HepG2 (cell line): ENCODE measurements around the gene RERE. TPM values are rescaled to one million over a fixed set of nuclear protein-coding genes. Genes with fewer than 3 reads are reported as not detected.

Experiments
- FOXC1 ChIP-seq: sonication (generic); formaldehyde crosslinking; IDR thresholded peaks from 2 replicates; pipeline ENCODE4 v1.8.0; 2022; ENCODE audit warnings: mild to moderate bottlenecking, missing genetic modification reagents, borderline replicate concordance
- HNF4A ChIP-seq: sonication (generic); formaldehyde crosslinking; IDR thresholded peaks from 2 replicates; pipeline ENCODE4 v1.4.0; 2020; ENCODE audit warnings: missing genetic modification reagents
- HNF4G ChIP-seq, 2 experiments: sonication (generic) in 1 of 2; formaldehyde crosslinking in 1 of 2; IDR thresholded peaks; 2 replicates each; pipeline versions ENCODE4 v1.4.0 to v1.6.1; 2011 to 2020; ENCODE audit warnings: borderline replicate concordance in 2 of 2, low read depth in 2 of 2, mild to moderate bottlenecking in 2 of 2, low read length in 1 of 2, missing genetic modification reagents in 1 of 2, moderate library complexity in 1 of 2
- NAIF1 ChIP-seq: sonication (generic); formaldehyde crosslinking; IDR thresholded peaks from 2 replicates; pipeline ENCODE4 v1.5.0; 2020; ENCODE audit warnings: mild to moderate bottlenecking, missing genetic modification reagents, borderline replicate concordance
- SAP130 ChIP-seq: IDR thresholded peaks from 2 replicates; pipeline ENCODE4 v1.6.1; 2016; ENCODE audit warnings: low read depth
- SMYD3 ChIP-seq: sonication (generic); formaldehyde crosslinking; IDR thresholded peaks from 2 replicates; pipeline ENCODE4 v1.8.1; 2023; ENCODE audit warnings: mild to moderate bottlenecking, missing genetic modification reagents
- SRY ChIP-seq: sonication (generic); formaldehyde crosslinking; IDR thresholded peaks from 2 replicates; pipeline ENCODE4 v1.8.0; 2022; ENCODE audit warnings: mild to moderate bottlenecking, missing genetic modification reagents
- ZFYVE20 ChIP-seq: sonication (generic); formaldehyde crosslinking; IDR thresholded peaks from 2 replicates; pipeline ENCODE4 v1.8.0; 2023; ENCODE audit warnings: low read depth, mild to moderate bottlenecking, moderate library complexity, missing genetic modification reagents, borderline replicate concordance
- ZNF512B ChIP-seq: sonication (generic); formaldehyde crosslinking; IDR thresholded peaks from 2 replicates; pipeline ENCODE4 v1.5.1; 2020; ENCODE audit warnings: missing genetic modification reagents, mild to moderate bottlenecking, borderline replicate concordance
- ZNF574 ChIP-seq: sonication (generic); formaldehyde crosslinking; IDR thresholded peaks from 2 replicates; pipeline ENCODE4 v1.4.0; 2020; ENCODE audit warnings: missing genetic modification reagents
- ZNF629 ChIP-seq: sonication (generic); formaldehyde crosslinking; conservative IDR thresholded peaks from 2 replicates; pipeline ENCODE4 v1.5.0; 2020; ENCODE audit warnings: missing genetic modification reagents
- polyA plus RNA-seq, 8 experiments: library from polyadenylated mRNA; depleted of rRNA in 3 of 8; stranded (reverse) in 7 of 8; unstranded in 1 of 8; fragments of >200 nt; fragmentation: Illumina TruSeq in 4 of 8; extraction: Trizol in 4 of 8; gene quantifications; 2 replicates each; pipeline versions ENCODE4 v1.2.1 to v1.2.3, GENCODE V29; 2011 to 2016; ENCODE audit warnings: low read depth in 4 of 8, missing spikeins in 1 of 8, mixed read lengths in 1 of 8; ENCODE audit not compliant: insufficient read depth in 1 of 8
- total RNA-seq, 5 experiments: library from RNA; depleted of rRNA; stranded (reverse); fragments of >200 nt; fragmentation: Illumina TruSeq; extraction: Trizol; gene quantifications; 2 replicates each; pipeline ENCODE4 v1.2.3, GENCODE V29; 2016; ENCODE audit warnings: low read depth in 1 of 5
- TF ChIP-seq, protein P1 (sequence below): sonication (generic); formaldehyde crosslinking; IDR thresholded peaks from 2 replicates; pipeline ENCODE4 v1.4.0; 2020; ENCODE audit warnings: missing genetic modification reagents, mild to moderate bottlenecking, borderline replicate concordance
- TF ChIP-seq, protein P2 (sequence below): IDR thresholded peaks from 2 replicates; pipeline ENCODE4 v1.6.1; 2016; ENCODE audit warnings: low read depth
- TF ChIP-seq, protein P3 (sequence below): sonication (generic); formaldehyde crosslinking; IDR thresholded peaks from 2 replicates; pipeline ENCODE4 v1.9.0; 2021; ENCODE audit warnings: missing genetic modification reagents, borderline replicate concordance

The RERE gene
- total and polyA plus RNA-seq, 2 of the 13 experiments (the other 11 are each of a cell fraction or from before 2014, with no cell fraction given): 18.3 to 21.9 TPM

- TF ChIP-seq ZFYVE20 (CRISPR knock-in tag) (no peak), HNF4G (IDR thresholded peaks at IDR 0.05; ENCODE audit: borderline replicate concordance, low read depth, low read length) (peak; percentile 36; the same call in 1 of the 2 replicates), HNF4G (CRISPR knock-in tag; IDR thresholded peaks at IDR 0.05; ENCODE audit: borderline replicate concordance, low read depth) (peak; percentile 53; the same call in 1 of the 2 replicates), NAIF1 (CRISPR knock-in tag) (no peak), FOXC1 (CRISPR knock-in tag) (0 out of 2 replicates have a peak, but pooled peaks have one; percentile 17), ZNF512B (peak; percentile 51; the same call in 1 of the 2 replicates), ZNF574 (CRISPR knock-in tag) (peak; percentile 42; the same call in 1 of the 2 replicates), SMYD3 (no peak), HNF4A (CRISPR knock-in tag) (peak; percentile 81), SAP130 (CRISPR knock-in tag) (peak; percentile 51; the same call in 1 of the 2 replicates), SRY (CRISPR knock-in tag) (peak; percentile 16; the same call in 1 of the 2 replicates), ZNF629 (CRISPR knock-in tag) (peak; percentile 28; the same call in 1 of the 2 replicates)
- TF ChIP-seq, protein P1, sequence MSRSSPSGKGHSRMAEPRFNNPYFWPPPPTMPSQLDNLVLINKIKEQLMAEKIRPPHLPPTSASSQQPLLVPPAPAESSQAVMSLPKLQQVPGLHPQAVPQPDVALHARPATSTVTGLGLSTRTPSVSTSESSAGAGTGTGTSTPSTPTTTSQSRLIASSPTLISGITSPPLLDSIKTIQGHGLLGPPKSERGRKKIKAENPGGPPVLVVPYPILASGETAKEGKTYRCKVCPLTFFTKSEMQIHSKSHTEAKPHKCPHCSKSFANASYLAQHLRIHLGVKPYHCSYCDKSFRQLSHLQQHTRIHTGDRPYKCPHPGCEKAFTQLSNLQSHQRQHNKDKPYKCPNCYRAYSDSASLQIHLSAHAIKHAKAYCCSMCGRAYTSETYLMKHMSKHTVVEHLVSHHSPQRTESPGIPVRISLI: peak; percentile 33; the same call in 1 of the 2 replicates
- TF ChIP-seq, protein P2, sequence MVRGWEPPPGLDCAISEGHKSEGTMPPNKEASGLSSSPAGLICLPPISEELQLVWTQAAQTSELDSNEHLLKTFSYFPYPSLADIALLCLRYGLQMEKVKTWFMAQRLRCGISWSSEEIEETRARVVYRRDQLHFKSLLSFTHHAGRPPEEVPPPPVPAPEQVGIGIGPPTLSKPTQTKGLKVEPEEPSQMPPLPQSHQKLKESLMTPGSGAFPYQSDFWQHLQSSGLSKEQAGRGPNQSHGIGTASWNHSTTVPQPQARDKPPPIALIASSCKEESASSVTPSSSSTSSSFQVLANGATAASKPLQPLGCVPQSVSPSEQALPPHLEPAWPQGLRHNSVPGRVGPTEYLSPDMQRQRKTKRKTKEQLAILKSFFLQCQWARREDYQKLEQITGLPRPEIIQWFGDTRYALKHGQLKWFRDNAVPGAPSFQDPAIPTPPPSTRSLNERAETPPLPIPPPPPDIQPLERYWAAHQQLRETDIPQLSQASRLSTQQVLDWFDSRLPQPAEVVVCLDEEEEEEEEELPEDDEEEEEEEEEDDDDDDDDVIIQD: peak; percentile 26; the same call in 1 of the 2 replicates
- TF ChIP-seq, protein P3, sequence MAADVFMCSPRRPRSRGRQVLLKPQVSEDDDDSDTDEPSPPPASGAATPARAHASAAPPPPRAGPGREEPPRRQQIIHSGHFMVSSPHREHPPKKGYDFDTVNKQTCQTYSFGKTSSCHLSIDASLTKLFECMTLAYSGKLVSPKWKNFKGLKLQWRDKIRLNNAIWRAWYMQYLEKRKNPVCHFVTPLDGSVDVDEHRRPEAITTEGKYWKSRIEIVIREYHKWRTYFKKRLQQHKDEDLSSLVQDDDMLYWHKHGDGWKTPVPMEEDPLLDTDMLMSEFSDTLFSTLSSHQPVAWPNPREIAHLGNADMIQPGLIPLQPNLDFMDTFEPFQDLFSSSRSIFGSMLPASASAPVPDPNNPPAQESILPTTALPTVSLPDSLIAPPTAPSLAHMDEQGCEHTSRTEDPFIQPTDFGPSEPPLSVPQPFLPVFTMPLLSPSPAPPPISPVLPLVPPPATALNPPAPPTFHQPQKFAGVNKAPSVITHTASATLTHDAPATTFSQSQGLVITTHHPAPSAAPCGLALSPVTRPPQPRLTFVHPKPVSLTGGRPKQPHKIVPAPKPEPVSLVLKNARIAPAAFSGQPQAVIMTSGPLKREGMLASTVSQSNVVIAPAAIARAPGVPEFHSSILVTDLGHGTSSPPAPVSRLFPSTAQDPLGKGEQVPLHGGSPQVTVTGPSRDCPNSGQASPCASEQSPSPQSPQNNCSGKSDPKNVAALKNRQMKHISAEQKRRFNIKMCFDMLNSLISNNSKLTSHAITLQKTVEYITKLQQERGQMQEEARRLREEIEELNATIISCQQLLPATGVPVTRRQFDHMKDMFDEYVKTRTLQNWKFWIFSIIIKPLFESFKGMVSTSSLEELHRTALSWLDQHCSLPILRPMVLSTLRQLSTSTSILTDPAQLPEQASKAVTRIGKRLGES (CRISPR knock-in tag): no peak
Observed at GRCh38 chr1:8847990-8848389, 30.6 kb upstream of the RERE start (continued).
